ENCODE data around the gene ERBB2. TPM values are rescaled to one million over a fixed set of nuclear protein-coding genes. Genes with fewer than 3 reads are reported as not detected.

ERBB2 gene
- total and polyA plus RNA-seq, 2 of the 4 experiments (the other 2 are of a cell fraction) = 28.7 to 33.3 TPM

DNA sequence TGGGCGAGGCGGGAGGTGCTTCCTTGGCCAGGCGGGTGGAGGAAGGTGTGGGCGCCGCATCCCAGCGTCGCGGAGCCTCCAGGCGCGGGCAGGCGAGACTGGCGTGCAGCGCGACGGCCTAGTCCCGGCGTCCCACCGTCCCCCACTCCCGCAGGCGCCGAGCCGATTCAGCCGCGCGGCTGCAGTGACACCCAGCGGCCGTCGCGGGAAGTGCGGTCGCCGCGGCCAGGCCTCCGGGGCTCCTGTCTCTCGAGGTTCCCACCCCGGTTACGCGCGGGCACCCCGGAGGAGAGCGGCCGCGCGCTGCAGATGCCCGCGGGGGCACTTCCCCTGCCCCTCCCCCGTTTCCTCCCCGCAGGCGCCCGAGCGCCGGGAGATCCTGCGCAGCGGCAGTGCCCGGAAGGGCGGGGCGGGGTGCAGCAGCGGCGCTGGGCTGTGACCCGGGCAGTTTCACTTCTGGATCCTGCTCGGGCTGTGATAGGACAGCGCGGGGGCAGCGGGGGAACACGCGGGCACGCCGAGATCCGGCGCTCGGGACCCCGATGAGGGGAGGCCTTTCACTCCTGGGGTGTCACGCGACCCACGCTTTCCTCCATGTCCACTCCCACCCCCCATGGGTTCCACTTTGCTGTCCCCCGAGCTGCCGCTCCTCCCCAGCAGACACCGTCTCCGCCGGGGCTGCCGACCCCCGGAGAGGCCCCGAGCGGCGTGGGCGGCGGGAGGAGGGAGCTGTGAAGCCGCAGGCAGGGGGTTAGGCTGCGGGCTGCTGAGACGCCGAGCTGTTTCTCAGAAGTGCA, 54.5 kb downstream of the ERBB2 start:
- Histone ChIP-seq H4K20me1 (ENCODE audit: insufficient read depth, low read length) (no peaks in the 10 kb centered on the region), H3K4me1 (ENCODE audit: control insufficient read depth, insufficient read depth, low read length) (peaks cover 7% of the 10 kb centered on the region), H3K4me2 (ENCODE audit: low read depth, low read length) (peak overlapping the region; percentile 81), H2AFZ (replicated peaks; ENCODE audit: low read length, poor library complexity) (peak overlapping the region; percentile 99), H3K9me1 (ENCODE audit: insufficient read depth, low read length) (no peaks in the 10 kb centered on the region; the same call in 1 of the 2 replicates), H3K36me3 (ENCODE audit: control insufficient read depth, insufficient read depth, low read length) (no peaks in the 10 kb centered on the region), H3K18ac (ENCODE audit: low read depth, low read length) (peak overlapping the region; percentile 53; the same call in 1 of the 2 replicates), H2AK5ac (ENCODE audit: low read depth, low read length) (peak overlapping the region; percentile 48; the same call in 1 of the 2 replicates), H3K27me3 (ENCODE audit: control insufficient read depth, insufficient read depth, low read length) (peaks cover 19% of the 10 kb centered on the region), H2BK120ac (ENCODE audit: low read depth, low read length) (peak overlapping the region; percentile 68), H3K9me3 (ENCODE audit: control insufficient read depth, insufficient read depth, low read length) (no peaks in the 10 kb centered on the region), H3K14ac (replicated peaks; ENCODE audit: low read depth, low read length) (peak overlapping the region; percentile 84), H3K23ac (ENCODE audit: low read depth, low read length) (peak overlapping the region; percentile 77; the same call in 1 of the 2 replicates), H4K91ac (ENCODE audit: insufficient read depth, low read depth, low read length) (peak overlapping the region; percentile 88), H3K4ac (ENCODE audit: low read depth, low read length) (peak overlapping the region; percentile 90), H3K56ac (ENCODE audit: extremely low read depth, insufficient read depth, low read length) (peak overlapping the region; percentile 78), H2BK20ac (ENCODE audit: low read depth, low read length) (no peak overlapping the region), H4K5ac (ENCODE audit: low read depth, low read length) (peak overlapping the region; percentile 73), H3K79me1 (ENCODE audit: low read depth in 1 of 2, low read length in 2 of 2) (no peaks in the 10 kb centered on the region; a peak in 1 of 4 replicates), H3K4me3 (ENCODE audit: insufficient read depth, low read depth, low read length) (peak overlapping the region; percentile 76), H2BK15ac (ENCODE audit: low read depth, low read length) (no peak overlapping the region), H2BK5ac (ENCODE audit: low read depth, low read length, poor library complexity, severe bottlenecking) (peak overlapping the region; percentile 28), H2AK9ac (replicated peaks; ENCODE audit: low read depth, low read length, poor library complexity) (peak overlapping the region; percentile 90), H3K9ac (ENCODE audit: low read depth, low read length) (peak overlapping the region; percentile 87), H4K8ac (ENCODE audit: low read depth in 2 of 2, low read length in 2 of 2) (peak overlapping the region; percentile 84 to 96), H3K27ac (ENCODE audit: insufficient read depth, low read length) (peak overlapping the region; percentile 72)
- in situ Hi-C loops (cut with MboI; ENCODE audit: low sequenced_read_pairs) (no loop called here), dilution Hi-C loops (cut with HindIII; ENCODE audit: low sequenced_read_pairs, unreplicated experiment) (no loop called here), intact Hi-C loops (cut with micrococcal nuclease) (loop anchor here (1.0 kb wide), 2 partner anchors 24 to 132 kb away; partner anchors contain the start of gene MIEN1)
- CTCF ChIA-PET = interaction anchor here (1.0 kb wide), 1 partner anchor 133 kb away, joined by 3 read pairs; no protein-coding TSS in a partner anchor
- DNase-seq (peak; percentile 74), ATAC-seq (ENCODE audit: low read depth) (peak; percentile 95)
- POLR2A ChIA-PET (ENCODE audit: unreplicated experiment) = no interaction called here
- no TSS peak for BruUV-seq (replicated peaks)
- 0% methylated on average over 13 of the region's 91 CpGs; no CpG with 5 or more reads in 1 of the 2 experiments for WGBS, 2 experiments (ENCODE audit: extremely low coverage in 2 of 2, insufficient read length in 1 of 2)
- TF ChIP-seq FOS (IDR thresholded peaks at IDR 0.05; ENCODE audit: low read depth, low read length) (no peak), MXI1 (IDR thresholded peaks at IDR 0.05; ENCODE audit: borderline replicate concordance, low read depth, low read length) (0 out of 2 replicates have a peak, but pooled peaks have one; percentile 31), RFX5 (IDR thresholded peaks at IDR 0.05; ENCODE audit: low read depth, low read length) (no peak), CHD1 (IDR thresholded peaks at IDR 0.05; ENCODE audit: low read depth, low read length) (no peak), RCOR1 (IDR thresholded peaks at IDR 0.05; ENCODE audit: insufficient replicate concordance, low read length) (no peak), BHLHE40 (IDR thresholded peaks at IDR 0.05; ENCODE audit: low read depth, low read length) (0 out of 2 replicates have a peak, but pooled peaks have one; percentile 4), POLR2A (IDR thresholded peaks at IDR 0.05; ENCODE audit: low read depth, low read length) (peak; percentile 30), NFE2L2 (IDR thresholded peaks at IDR 0.05; ENCODE audit: low read depth, low read length) (no peak), MAFK (IDR thresholded peaks at IDR 0.05; ENCODE audit: low read depth, low read length) (no peak), MAZ (IDR thresholded peaks at IDR 0.05; ENCODE audit: borderline replicate concordance, low read depth, low read length) (peak; percentile 86), SMC3 (IDR thresholded peaks at IDR 0.05; ENCODE audit: low read depth, low read length) (peak; percentile 69)
- TF ChIP-seq, protein P1, sequence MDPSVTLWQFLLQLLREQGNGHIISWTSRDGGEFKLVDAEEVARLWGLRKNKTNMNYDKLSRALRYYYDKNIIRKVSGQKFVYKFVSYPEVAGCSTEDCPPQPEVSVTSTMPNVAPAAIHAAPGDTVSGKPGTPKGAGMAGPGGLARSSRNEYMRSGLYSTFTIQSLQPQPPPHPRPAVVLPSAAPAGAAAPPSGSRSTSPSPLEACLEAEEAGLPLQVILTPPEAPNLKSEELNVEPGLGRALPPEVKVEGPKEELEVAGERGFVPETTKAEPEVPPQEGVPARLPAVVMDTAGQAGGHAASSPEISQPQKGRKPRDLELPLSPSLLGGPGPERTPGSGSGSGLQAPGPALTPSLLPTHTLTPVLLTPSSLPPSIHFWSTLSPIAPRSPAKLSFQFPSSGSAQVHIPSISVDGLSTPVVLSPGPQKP (IDR thresholded peaks at IDR 0.05; ENCODE audit: borderline replicate concordance, low read depth, low read length) = no peak
- TF ChIP-seq, protein P2, sequence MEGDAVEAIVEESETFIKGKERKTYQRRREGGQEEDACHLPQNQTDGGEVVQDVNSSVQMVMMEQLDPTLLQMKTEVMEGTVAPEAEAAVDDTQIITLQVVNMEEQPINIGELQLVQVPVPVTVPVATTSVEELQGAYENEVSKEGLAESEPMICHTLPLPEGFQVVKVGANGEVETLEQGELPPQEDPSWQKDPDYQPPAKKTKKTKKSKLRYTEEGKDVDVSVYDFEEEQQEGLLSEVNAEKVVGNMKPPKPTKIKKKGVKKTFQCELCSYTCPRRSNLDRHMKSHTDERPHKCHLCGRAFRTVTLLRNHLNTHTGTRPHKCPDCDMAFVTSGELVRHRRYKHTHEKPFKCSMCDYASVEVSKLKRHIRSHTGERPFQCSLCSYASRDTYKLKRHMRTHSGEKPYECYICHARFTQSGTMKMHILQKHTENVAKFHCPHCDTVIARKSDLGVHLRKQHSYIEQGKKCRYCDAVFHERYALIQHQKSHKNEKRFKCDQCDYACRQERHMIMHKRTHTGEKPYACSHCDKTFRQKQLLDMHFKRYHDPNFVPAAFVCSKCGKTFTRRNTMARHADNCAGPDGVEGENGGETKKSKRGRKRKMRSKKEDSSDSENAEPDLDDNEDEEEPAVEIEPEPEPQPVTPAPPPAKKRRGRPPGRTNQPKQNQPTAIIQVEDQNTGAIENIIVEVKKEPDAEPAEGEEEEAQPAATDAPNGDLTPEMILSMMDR (conservative IDR thresholded peaks at IDR 0.05; ENCODE audit: low read depth, low read length) = peak; percentile 93

Data from IMR-90 (cell line).